Colonic mucosa (tissue), 4 donors: Measurements from ENCODE around the gene VPS35. TPM values are rescaled to one million over a fixed set of nuclear protein-coding genes. Genes with fewer than 3 reads are reported as not detected.
A peak's percentile ranks its signal among the peaks of the same experiment; 100 is the strongest.
"Not testable (repeated sequence)": the region's sequence is repeated elsewhere in the genome, so short reads cannot be mapped to it uniquely, and the experiment has no call there.

Source experiments
- DNase-seq: peaks from one replicate; pipeline ENCODE4 v3.0.0-alpha.2; 2020
- H3K27ac ChIP-seq: fragments of 200-600 bp; one replicate; pipeline ENCODE4 v1.8.0; 2021
- H3K27me3 ChIP-seq: fragments of 200-600 bp; one replicate; pipeline ENCODE4 v1.8.0; 2021
- H3K36me3 ChIP-seq: fragments of 200-600 bp; one replicate; pipeline ENCODE4 v1.8.0; 2021
- H3K4me1 ChIP-seq: fragments of 200-600 bp; one replicate; pipeline ENCODE4 v1.8.0; 2021; ENCODE audit warnings: mild to moderate bottlenecking
- H3K4me3 ChIP-seq: fragments of 200-600 bp; one replicate; pipeline ENCODE4 v1.8.0; 2021
- H3K9ac ChIP-seq, 2 donors: one replicate each; pipeline ENCODE4 v1.7.0; 2013; ENCODE audit warnings: control low read depth in 2 of 2, low read depth in 2 of 2, low read length in 2 of 2
- H3K9me3 ChIP-seq: fragments of 200-600 bp; one replicate; pipeline ENCODE4 v1.8.0; 2021
- CTCF ChIP-seq: fragments of 200-600 bp; IDR thresholded peaks from one replicate; pipeline ENCODE4 v1.8.0; 2022; ENCODE audit warnings: antibody characterized with exemption, mild to moderate bottlenecking
- intact Hi-C: fragments of 100-400 bp; cut with DNase I; formaldehyde crosslinking; loops from one replicate; pipeline ENCODE4 v1.14.1; 2022
- total RNA-seq, 2 donors: library from RNA; stranded (reverse); fragmentation: NEBNext Ultra II Directional in 1 of 2; extraction: Animal tissue kit (Norgen Biotek cat#: 25700) in 1 of 2; gene quantifications; one replicate each; pipeline ENCODE4 v1.2.1, GENCODE V29; 2021
- donor health status: healthy.
- donor health status: DM: no; HTN: no; CAD: no.
- donor health status: DM: no; HTN: no; CAD: no.

Gene VPS35
- total RNA-seq, 2 donors from 2014 or later = 121 to 124 TPM

GRCh38 chr16:46632778-46633733, 55.9 kb downstream of the VPS35 start:
- Histone ChIP-seq H3K9me3 (no peaks in the 10 kb centered on the region), H3K4me3 (no peak overlapping the region), H3K4me1 (no peaks in the 10 kb centered on the region), H3K9ac (no peak overlapping the region), H3K27me3 (no peaks in the 10 kb centered on the region), H3K36me3 (no peaks in the 10 kb centered on the region), H3K27ac (no peak overlapping the region)
- intact Hi-C loops = no loop called here
- DNase-seq = no peak
- TF ChIP-seq CTCF = no peak

GRCh38 chr16:46629331-46630219, 59.4 kb downstream of the VPS35 start:
- DNase-seq = peak; percentile 23
- TF ChIP-seq CTCF = no peak
- H3K27ac ChIP-seq = no peak overlapping the region
- H3K9me3 ChIP-seq = no peaks in the 10 kb centered on the region
- H3K27me3 ChIP-seq = no peaks in the 10 kb centered on the region
- intact Hi-C loops = no loop called here
- H3K4me3 ChIP-seq = no peak overlapping the region
- H3K36me3 ChIP-seq = no peaks in the 10 kb centered on the region
- H3K9ac ChIP-seq = no peak overlapping the region
- H3K4me1 ChIP-seq = no peaks in the 10 kb centered on the region

GRCh38 chr16:46627746-46628145, 61.2 kb downstream of the VPS35 start:
- H3K9ac ChIP-seq = no peak overlapping the region
- H3K27ac ChIP-seq = no peak overlapping the region
- H3K27me3 ChIP-seq = no peaks in the 10 kb centered on the region
- intact Hi-C loops = no loop called here
- no peak for DNase-seq
- no peak for TF ChIP-seq CTCF
- no peak overlapping the region for H3K4me3 ChIP-seq
- no peaks in the 10 kb centered on the region for H3K9me3 ChIP-seq
- H3K36me3 ChIP-seq = no peaks in the 10 kb centered on the region
- H3K4me1 ChIP-seq = no peaks in the 10 kb centered on the region

- H3K4me3 ChIP-seq, H3K27ac ChIP-seq, intact Hi-C loops, H3K9ac ChIP-seq, H3K36me3 ChIP-seq, H3K27me3 ChIP-seq, H3K9me3 ChIP-seq, DNase-seq, H3K4me1 ChIP-seq: not testable (repeated sequence)
These were observed 62.3 kb downstream of the VPS35 start for GRCh38 chr16:46626681-46627080.

GRCh38 chr16:46624862-46625261, 64.1 kb downstream of the VPS35 start:
- H3K27ac ChIP-seq, H3K9ac ChIP-seq, H3K9me3 ChIP-seq, H3K27me3 ChIP-seq, H3K4me3 ChIP-seq, DNase-seq, H3K36me3 ChIP-seq, intact Hi-C loops, H3K4me1 ChIP-seq: not testable (repeated sequence)

- DNase-seq, H3K27ac ChIP-seq, H3K4me3 ChIP-seq, H3K9ac ChIP-seq, H3K4me1 ChIP-seq, H3K9me3 ChIP-seq, H3K27me3 ChIP-seq, H3K36me3 ChIP-seq, intact Hi-C loops: not testable (repeated sequence)
These were observed 65.3 kb downstream of the VPS35 start for GRCh38 chr16:46623707-46624106.

- H3K27ac ChIP-seq, H3K9ac ChIP-seq, H3K9me3 ChIP-seq, intact Hi-C loops, H3K27me3 ChIP-seq, H3K4me1 ChIP-seq, H3K4me3 ChIP-seq, DNase-seq, H3K36me3 ChIP-seq: not testable (repeated sequence)
These were observed 65.7 kb downstream of the VPS35 start for GRCh38 chr16:46623246-46623645.
